Stomach (tissue), 4 donors: ENCODE measurements around the gene TYW1.
"Not testable (repeated sequence)": the region's sequence is repeated elsewhere in the genome, so short reads cannot be mapped to it uniquely, and the experiment has no call there.

Experiments
- POLR2A ChIP-seq, 4 donors: fragments of 450-650 bp; IDR thresholded peaks; one replicate each; pipeline ENCODE4 v1.6.1; 2016; ENCODE audit warnings: antibody characterized with exemption in 4 of 4, control low read depth in 2 of 4, mild to moderate bottlenecking in 1 of 4, moderate library complexity in 1 of 4
- POLR2AphosphoS5 ChIP-seq, 3 donors: sonication (generic); formaldehyde crosslinking; IDR thresholded peaks; one replicate each; pipeline ENCODE4 v1.6.1; 2016; ENCODE audit warnings: antibody characterized with exemption in 3 of 3
- TF ChIP-seq, protein P1 (sequence below), 7 experiments: fragments of 450-650 bp in 4 of 7; fragments of 200-600 bp in 3 of 7; sonication (generic) in 3 of 7; IDR thresholded peaks; one replicate each; pipeline ENCODE4 v1.5.1; 2016 to 2019; ENCODE audit warnings: antibody characterized with exemption in 7 of 7, control low read depth in 2 of 7, mild to moderate bottlenecking in 1 of 7

DNA sequence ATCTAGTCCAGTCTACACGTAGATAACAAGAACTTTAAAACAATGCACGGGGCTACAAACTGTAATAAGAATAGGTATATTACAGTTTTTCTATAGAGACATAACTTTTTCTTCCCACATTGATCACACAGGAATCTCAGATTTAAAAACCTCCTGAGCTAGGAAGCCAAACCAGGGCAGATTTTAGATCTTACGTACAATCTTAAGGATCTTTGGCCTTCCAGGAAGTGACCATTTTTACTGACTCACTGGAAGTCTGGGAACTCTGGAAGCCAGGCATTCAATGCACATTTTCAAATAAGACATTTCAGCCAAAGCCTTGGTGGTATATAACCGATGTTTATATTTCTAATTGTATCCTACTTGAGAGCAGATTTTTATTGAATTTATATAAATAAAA is 64.7 kb downstream of the TYW1 start:
- TF ChIP-seq, protein P1, sequence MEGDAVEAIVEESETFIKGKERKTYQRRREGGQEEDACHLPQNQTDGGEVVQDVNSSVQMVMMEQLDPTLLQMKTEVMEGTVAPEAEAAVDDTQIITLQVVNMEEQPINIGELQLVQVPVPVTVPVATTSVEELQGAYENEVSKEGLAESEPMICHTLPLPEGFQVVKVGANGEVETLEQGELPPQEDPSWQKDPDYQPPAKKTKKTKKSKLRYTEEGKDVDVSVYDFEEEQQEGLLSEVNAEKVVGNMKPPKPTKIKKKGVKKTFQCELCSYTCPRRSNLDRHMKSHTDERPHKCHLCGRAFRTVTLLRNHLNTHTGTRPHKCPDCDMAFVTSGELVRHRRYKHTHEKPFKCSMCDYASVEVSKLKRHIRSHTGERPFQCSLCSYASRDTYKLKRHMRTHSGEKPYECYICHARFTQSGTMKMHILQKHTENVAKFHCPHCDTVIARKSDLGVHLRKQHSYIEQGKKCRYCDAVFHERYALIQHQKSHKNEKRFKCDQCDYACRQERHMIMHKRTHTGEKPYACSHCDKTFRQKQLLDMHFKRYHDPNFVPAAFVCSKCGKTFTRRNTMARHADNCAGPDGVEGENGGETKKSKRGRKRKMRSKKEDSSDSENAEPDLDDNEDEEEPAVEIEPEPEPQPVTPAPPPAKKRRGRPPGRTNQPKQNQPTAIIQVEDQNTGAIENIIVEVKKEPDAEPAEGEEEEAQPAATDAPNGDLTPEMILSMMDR (IDR thresholded peaks at IDR 0.05): not testable (repeated sequence)
- not testable (repeated sequence) for TF ChIP-seq POLR2A, POLR2AphosphoS5 (IDR thresholded peaks at IDR 0.05)
